HG02981 (cell line): Measurements from ENCODE around the gene KPNA5.
A peak's percentile ranks its signal among the peaks of the same experiment; 100 is the strongest.
"Not testable (repeated sequence)": the region's sequence is repeated elsewhere in the genome, so short reads cannot be mapped to it uniquely, and the experiment has no call there.

Experiments used
- ATAC-seq: cut with Tn5 transposase; IDR thresholded peaks from one replicate; pipeline ENCODE4 v1.9.1; 2021; ENCODE audit warnings: mild to moderate bottlenecking, moderate library complexity; ENCODE audit not compliant: unreplicated experiment

KPNA5 gene

DNA sequence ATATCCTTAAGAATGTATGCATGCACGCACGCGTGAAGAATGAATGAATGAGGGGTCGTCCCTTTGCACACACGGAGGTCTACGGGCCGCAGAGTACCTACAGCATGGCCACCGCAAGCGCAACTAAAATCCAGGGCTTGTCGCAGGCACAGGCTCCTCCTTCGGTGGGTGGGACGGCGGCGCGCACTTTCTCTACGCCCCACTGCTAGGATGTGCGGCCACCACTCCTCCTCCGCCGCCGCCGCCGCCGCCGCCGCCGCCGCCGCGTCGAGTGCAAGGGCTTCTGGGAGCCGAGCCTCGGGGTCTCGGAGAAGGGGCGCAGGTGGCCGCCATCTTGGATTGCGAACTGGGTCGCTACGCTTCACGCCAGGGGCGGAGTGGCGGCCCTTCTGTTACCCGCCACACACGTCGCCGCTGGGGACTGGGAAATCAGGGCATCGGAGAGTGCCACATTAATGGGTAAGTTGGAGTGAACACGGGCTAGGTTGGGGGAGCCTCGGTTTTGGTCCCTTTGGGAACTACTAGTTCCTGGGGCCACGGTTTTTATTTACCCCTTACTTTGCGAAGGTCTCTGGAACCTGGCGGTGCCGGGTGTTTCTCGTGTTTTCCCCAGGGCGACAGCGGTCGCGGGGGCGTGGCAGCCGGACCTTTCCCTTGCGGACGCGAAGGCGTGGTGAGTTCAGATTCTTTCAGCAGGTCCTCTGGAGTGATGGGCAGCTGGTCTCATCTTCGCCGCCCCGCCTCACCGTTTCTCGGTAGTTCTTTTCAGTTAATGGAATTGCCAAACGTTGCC lies at the start of gene KPNA5:
Gene KPNA5 (plus strand): TSS at position 332 of the 793 bp plus-strand sequence. CDS start 124 bp downstream, at position 456.
- ATAC-seq = peak; percentile 94

GRCh38 chr6:116631379-116631990 lies 49.5 kb upstream of the KPNA5 start:
- peak; percentile 66 for ATAC-seq

DNA sequence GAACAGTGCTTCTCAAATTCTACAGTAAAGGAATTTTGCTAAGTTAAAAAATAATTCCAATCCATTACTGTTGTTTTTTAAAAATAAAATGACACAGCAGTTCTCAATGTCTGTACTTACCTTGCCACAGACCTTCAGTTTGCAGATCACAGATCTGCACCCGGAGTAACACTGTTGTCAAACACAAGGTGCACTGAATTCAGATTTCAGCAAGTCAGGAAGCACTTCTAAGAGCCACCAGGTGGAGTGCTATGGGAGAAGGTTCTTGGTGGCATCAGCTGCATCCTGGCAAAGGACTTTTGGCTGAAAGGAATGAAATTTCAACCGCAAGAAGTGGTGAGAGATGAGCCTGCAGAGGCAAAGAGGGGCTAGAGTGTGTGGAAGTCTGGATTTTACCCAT lies 47.3 kb upstream of the KPNA5 start:
- ATAC-seq = no peak

- ATAC-seq = no peak
Observed at GRCh38 chr6:116648156-116648555, 32.9 kb upstream of the KPNA5 start.

DNA sequence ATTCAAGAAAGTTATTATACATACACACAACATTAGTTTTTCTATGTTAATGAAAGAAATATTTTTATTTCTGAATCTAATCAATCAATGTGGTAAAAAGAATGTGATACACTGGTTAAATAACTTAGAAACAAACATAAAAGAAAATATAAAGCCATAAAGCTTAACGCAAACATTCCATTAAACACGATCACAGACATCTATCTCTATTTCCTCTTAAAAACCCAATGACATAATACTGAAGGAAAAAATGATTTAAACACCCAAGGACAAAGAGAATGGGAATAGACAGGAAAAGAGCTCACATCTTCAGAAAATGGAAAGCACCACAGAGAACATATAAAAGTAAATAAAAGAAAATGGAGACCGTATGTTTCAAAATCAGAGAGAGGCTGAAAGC lies 31.9 kb upstream of the KPNA5 start:
- ATAC-seq = no peak

DNA sequence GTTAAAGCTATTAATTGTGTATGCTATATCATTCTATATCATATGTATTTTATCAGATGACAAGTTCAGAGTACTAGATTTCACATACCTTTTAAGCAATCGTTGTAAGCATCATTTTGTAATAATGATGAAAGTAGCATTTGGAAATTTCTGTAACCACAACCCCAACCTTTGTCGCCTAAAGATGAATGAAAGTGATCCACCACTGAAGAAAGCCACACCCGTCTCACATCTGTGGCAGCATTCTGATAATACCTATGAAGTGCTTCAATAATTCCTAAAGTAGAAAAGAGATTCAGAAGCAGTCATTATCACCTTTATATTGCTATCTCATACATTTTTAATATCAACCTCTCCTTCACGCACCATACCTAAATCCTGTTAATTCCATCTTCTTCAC lies 29.1 kb upstream of the KPNA5 start:
- ATAC-seq = no peak

- no peak for ATAC-seq
Observed at GRCh38 chr6:116661594-116661993, 19.4 kb upstream of the KPNA5 start.

GRCh38 chr6:116662202-116662601 lies 18.8 kb upstream of the KPNA5 start:
- ATAC-seq = no peak

GRCh38 chr6:116663308-116663707 lies 17.7 kb upstream of the KPNA5 start:
- no peak for ATAC-seq

DNA sequence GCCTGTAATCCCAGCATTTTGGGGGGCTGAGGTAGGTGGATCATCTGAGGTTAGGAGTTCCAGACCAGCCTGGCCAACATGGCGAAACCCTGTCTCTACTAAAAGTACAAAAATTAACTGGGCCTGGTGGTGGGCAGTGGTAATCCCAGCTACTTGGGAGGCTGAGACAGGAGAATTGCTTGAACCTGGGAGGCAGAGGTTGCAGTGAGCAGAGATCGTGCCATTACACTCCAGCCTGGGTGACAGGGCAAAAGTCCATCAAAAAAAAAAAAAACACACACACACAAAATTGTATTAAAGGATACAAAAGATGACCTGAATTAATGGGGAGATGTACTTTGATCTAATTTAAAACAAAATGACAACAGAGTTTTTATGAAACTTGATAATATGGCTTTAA lies 16.8 kb upstream of the KPNA5 start:
- not testable (repeated sequence) for ATAC-seq

DNA sequence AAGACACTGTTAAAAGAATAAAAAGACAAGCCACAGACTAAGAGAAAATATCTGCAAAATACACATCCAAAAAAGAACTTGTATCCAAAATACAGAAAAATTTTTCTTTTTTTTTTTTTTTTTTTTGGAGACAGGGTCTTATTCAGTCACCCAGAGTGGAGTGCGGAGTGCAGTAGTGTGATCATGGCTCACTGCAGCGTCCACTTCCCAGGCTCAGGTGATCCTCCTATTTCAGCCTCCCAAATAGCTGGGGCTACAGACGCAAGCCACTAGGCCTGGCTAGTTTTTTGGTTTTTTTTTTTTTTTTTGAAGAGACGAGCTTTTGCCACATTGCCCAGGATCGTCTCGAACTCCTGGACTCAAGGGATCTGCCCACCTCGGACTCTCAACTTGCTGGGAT lies 15.5 kb upstream of the KPNA5 start:
- ATAC-seq = no peak

GRCh38 chr6:116666869-116667268 lies 14.1 kb upstream of the KPNA5 start:
- ATAC-seq = peak; percentile 29

- no peak for ATAC-seq
Observed at GRCh38 chr6:116667623-116668022, 13.4 kb upstream of the KPNA5 start.

- no peak for ATAC-seq
Observed at GRCh38 chr6:116672306-116672705, 8.7 kb upstream of the KPNA5 start.

DNA sequence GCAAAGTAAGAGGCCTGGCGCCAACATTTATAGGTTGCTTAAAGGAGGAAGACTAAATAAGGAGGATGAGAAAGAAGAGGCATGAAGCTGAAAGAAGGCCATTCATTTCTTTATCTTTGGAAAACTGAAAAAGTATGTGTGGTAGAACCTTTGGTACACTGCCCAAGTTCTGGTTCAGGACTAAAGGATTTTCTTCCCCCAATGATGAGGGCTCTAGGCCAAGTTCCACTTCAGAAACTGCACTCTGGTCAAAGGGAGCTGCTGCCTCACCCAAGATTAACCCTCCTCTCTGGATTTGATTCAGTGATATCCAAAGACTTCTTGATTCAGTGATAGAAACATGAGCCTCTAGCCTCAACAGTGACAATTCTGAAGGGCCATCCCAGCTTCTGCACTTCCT lies 5.0 kb upstream of the KPNA5 start:
- no peak for ATAC-seq

DNA sequence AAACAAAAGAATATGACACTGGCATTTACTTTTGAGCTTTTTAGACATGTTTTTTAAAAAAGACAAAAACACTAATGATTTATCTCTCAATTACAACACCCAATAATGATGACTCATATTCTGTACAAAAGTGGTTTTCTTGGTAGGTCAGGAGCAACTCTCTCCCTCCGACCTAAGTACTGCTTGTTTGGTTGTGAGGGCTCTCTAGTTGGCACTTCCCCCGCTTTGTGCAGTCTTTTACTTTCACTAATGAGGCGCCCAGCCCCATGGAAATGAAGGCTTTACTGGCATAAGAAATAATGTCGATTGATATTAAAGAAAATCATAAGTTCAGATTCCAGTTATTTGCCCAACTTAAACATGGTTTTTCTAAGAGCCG lies 1.3 kb downstream of the KPNA5 start:
- ATAC-seq = peak; percentile 33

DNA sequence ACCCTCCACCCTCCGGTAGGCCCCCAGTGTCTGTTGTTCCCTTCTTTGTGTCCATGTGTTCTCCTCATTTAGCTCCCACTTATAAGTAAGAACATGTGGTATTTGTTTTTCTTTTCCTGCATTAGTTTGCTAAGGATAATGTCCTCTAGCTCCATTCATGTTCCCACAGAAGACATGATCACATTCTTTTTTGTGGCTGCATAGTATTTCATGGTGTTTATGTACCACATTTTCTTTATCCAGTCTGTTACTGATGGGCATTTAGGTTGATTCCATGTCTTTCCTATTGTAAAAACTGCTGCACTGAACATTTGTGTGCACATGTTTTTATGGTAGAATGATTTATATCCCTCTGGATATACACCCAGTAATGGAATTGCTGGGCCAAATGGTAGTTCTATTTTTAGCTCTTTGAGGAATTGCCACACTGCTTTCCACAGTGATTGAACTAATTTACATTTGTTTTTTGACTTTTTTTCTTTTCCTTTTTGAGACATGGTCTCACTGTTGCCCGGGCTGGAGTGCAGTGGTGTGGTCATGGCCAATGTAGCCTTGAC lies 4.5 kb downstream of the KPNA5 start:
- no peak for ATAC-seq

DNA sequence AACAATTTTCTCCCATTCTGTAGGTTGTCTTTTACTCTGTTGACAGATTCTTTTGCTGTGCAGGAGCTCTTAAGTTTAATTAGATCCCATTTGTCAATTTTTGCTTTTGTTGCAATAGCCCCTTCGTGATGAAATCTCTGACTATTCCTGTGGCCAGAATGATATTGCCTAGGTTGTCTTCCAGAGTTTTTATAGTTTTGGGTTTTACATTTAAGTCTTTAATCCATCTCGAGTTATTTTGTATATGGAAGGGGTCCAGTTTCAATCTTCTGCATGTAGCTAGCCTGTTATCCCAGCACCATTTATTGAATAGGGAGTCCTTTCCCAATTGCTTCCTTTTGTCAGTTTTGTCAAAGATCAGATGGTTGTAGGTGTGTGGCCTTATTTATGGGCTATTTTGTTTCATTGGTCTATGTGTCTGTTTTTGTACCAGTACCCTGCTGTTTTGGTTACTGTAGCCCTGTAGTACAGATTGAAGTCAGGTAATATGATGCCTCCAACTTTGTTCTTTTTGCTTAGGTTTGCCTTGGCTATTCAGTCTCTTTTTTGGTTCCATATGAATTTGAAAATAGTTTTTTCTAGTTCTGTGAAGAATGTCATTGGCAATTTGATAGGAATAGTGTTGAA lies 5.6 kb downstream of the KPNA5 start:
- ATAC-seq = not testable (repeated sequence)

GRCh38 chr6:116691154-116691553 lies 10.1 kb downstream of the KPNA5 start:
- no peak for ATAC-seq

- not testable (repeated sequence) for ATAC-seq
Observed at GRCh38 chr6:116692873-116693272, 11.9 kb downstream of the KPNA5 start.

DNA sequence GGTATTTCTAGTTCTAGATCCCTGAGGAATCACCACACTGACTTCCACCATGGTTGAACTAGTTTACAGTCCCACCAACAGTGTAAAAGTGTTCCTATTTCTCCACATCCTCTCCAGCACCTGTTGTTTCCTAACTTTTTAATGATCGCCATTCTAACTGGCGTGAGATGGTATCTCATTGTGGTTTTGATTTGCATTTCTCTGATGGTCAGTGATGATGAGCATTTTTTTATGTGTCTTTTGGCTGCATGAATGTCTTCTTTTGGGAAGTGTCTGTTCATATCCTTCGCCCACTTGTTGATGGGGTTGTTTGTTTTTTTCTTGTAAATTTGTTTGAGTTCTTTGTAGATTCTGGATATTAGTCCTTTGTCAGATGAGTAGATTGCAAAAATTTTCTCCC lies 12.3 kb downstream of the KPNA5 start:
- ATAC-seq = not testable (repeated sequence)

GRCh38 chr6:116695401-116695800 lies 14.4 kb downstream of the KPNA5 start:
- peak; percentile 94 for ATAC-seq
